ENCODE results near the gene DRC1.
"Not testable (repeated sequence)": the region's sequence is repeated elsewhere in the genome, so short reads cannot be mapped to it uniquely, and the experiment has no call there.

DRC1 gene

DNA sequence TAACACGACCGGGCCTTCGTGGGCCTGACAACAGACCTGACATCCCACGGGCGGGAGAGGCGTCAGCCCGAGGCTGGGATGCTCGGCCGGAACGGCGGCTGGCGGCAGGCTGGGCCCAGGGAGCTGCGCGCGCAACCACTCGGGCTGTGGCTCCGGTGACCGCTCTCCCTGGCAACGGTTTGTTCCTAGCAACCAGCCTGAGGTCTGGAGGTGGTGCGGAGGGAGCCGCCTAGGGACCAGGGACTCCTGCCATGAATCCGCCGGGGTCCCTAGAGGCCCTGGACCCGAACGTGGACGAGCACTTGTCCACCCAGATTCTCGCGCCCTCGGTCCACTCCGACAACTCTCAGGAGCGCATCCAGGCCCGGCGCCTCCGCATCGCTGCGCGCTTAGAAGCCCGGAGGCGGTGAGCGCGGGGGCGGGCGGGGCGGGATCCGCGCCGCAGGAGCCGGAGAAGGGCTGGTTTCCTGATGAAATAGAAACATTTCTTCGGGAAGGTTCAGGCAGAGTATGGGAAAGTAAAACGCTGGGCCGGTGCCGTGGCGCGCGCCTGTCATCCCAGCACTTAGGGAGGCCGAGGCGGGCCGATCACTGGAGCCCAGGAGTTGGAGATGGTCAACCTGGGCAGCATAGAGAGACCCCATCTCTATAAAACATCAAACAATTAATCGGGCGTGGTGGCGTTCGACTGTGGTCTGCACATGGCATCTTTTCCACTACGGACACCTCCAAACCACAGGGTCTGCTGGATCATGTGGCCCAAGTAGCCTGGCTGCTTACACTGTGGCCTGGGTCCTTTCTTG is at the start of gene DRC1:
TSS of gene DRC1 (plus strand) at position 182 of the 803 bp plus-strand sequence. CDS start at position 252, 70 bp downstream.
- TF ChIP-seq, protein P1, sequence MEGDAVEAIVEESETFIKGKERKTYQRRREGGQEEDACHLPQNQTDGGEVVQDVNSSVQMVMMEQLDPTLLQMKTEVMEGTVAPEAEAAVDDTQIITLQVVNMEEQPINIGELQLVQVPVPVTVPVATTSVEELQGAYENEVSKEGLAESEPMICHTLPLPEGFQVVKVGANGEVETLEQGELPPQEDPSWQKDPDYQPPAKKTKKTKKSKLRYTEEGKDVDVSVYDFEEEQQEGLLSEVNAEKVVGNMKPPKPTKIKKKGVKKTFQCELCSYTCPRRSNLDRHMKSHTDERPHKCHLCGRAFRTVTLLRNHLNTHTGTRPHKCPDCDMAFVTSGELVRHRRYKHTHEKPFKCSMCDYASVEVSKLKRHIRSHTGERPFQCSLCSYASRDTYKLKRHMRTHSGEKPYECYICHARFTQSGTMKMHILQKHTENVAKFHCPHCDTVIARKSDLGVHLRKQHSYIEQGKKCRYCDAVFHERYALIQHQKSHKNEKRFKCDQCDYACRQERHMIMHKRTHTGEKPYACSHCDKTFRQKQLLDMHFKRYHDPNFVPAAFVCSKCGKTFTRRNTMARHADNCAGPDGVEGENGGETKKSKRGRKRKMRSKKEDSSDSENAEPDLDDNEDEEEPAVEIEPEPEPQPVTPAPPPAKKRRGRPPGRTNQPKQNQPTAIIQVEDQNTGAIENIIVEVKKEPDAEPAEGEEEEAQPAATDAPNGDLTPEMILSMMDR (conservative IDR thresholded peaks at IDR 0.05) = no peak
- no peak within 1 kb of the TSS for H3K27ac ChIP-seq

DNA sequence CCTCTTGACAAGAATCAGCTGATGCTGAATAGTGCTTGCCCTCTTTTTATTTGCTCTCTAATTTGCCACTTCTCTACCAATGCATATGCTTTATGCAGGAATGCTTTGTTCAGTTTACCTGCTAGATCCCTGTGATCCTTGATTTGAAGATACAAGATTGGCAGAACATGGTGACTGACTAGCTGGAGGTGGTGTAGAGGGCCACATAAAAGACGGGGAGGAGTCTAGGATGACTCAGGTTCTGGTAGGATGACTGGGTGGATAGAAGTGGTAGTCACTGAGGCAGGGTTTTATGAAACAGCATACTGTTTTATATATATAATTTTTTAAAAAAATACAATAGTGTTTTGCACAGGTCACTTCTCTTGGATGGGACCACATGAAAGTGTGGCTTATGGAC is 48.8 kb upstream of the DRC1 start:
- no peak overlapping the region for H3K27ac ChIP-seq
- TF ChIP-seq, protein P1 (conservative IDR thresholded peaks at IDR 0.05) = no peak

DNA sequence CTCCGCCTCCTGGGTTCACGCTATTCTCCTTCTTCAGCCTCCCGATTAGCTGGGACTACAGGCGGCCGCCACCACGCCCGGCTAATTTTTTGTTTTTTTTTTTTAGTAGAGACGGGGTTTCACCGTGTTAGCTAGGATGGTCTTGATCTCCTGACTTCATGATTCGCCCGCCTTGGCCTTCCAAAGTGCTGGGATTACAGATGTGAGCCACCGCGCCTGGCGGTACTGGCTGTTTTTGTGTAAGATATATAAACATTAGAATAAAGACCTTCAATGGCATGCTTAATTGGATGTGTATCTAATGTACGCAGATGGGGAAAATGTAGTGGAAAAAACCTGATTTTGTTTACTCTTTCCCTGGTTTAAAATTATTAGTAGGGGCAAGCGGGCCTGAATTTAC is 47.3 kb upstream of the DRC1 start:
- not testable (repeated sequence) for H3K27ac ChIP-seq

DNA sequence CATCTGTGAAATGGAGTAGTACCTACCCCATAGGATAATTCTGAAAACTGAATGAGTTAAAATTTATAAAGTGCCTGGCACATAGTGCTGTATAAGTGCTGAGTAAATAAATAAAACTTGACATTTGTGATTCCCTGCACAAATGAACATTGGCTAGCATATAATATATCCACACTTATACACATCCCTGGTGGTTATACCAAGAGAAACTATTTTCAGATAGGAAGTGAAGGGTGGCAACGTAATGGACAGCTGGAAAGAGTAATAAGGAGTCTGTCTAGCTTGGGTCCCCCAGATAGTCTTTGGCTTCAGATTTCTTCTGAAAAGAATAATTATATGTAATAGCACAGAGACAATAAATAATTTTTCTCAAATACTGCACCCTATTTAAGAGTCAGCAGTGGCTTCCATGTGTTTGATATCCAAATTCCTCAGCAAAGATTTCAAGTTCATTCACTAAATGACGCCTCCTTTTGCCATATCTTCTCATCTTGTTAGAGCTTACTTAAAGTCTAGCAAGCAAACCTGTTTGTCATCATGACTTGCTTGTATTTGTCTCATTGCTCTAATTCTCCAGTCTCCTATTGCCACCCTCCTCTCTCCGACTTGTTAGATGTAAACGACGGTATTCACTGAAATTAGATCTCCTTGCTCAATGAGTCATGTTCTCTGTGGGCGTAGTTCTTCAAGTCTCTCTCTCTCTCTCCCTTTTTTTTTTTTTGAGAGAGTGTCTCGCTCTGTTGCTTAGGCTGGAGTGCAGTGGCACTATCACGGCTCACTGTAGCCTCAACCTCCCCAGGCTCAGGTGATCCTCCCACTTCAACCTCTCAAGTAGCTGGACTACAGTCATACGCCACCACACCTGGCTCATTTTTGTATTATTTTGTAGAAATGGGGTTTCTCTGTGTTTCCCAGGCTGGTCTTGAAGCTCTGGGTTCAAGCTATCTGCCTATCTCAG is 46.4 kb upstream of the DRC1 start:
- TF ChIP-seq, protein P1 (conservative IDR thresholded peaks at IDR 0.05) = no peak
- H3K27ac ChIP-seq = no peak overlapping the region

DNA sequence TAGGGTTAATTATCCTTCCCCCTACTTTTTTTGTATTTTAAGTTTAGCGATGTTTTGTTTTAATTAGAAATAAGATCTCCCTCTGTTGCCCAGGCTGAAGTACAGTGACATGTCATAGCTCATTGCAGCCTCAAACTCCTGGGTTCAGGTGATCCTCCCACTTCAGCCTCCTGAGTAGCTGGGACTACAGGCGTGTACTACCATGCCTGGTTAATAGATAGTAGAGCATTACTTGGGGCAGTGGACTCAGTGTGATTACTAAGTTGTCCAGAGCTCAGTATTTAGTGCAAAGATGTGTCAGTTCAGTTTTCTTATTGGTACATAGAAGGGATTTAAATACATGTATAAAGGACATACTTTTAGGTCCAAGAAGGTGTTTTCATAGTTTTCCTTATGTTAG is 45.6 kb upstream of the DRC1 start:
- H3K27ac ChIP-seq = no peak overlapping the region
- TF ChIP-seq, protein P1 (conservative IDR thresholded peaks at IDR 0.05) = no peak

DNA sequence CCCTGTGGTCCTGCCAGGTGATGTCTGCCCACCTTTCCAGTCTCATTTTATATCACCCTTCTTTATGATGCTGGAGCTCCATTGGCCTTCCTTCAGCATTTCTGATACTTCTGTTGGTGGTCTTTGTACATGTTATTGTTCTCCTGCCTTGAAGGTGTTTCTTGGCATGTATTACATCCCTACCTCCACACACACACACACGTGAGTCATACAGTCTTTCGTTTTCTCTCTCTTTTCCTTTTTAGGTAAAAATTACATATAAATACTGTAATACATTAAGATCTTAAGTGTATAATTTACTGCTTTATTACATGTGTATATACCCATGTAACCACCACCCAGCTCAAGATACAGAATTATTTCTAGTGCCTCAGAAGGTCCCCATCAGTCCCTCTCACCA is 44.9 kb upstream of the DRC1 start:
- TF ChIP-seq, protein P1 (conservative IDR thresholded peaks at IDR 0.05) = no peak
- no peak overlapping the region for H3K27ac ChIP-seq

DNA sequence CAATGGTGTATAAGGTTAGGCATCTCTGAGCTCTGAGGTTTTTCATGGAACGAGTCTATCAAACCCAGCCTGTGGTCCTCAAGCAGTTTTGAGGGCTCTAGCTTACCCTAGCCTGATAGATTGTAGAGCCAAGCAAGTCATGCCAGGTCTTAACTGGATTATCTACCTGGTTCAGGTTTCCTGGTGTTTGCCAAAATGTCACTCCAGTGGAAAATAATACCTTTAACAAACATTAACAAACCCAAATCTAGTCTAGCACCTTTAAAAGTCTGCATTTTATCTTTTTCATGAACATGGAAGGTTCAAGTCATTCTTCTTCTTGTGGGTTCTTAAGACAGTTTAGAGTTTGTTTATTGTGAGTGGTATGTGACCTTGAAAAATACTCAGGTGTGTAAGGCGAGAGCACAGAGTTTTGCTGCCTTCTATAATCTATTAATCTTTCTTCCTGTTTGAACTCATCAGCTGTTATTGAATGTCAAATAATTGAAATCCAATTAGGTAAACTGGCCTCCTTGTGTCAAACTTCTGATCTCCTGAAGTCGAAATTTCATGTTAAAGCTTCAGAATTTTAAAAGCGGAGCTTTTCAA is 41.7 kb upstream of the DRC1 start:
- TF ChIP-seq, protein P1 (conservative IDR thresholded peaks at IDR 0.05) = no peak
- peak overlapping the region; percentile 67 for H3K27ac ChIP-seq

Data from VCaP (cell line).